Loucy (cell line): ENCODE results near the gene ESR1.

Experiments
- H2AFZ ChIP-seq: fragments of 200-600 bp; sonication (generic); 2 replicates; pipeline ENCODE4 v1.6.0; 2016; ENCODE audit warnings: antibody characterized with exemption, mild to moderate bottlenecking, low read length, moderate library complexity
- H3F3A ChIP-seq: fragments of 200-600 bp; 2 replicates; pipeline ENCODE4 v1.6.0; 2016; ENCODE audit warnings: antibody characterized with exemption, low read depth, mild to moderate bottlenecking
- H3K27me3 ChIP-seq: fragments of 200-600 bp; sonication (generic); 2 replicates; pipeline ENCODE4 v1.6.1; 2014; ENCODE audit warnings: low read length, mild to moderate bottlenecking; ENCODE audit not compliant: insufficient read depth, poor library complexity, severe bottlenecking
- H3K36me3 ChIP-seq: fragments of 200-600 bp; sonication (generic); 2 replicates; pipeline ENCODE4 v1.6.1; 2016; ENCODE audit warnings: low read length; ENCODE audit not compliant: insufficient read depth
- H3K4me1 ChIP-seq: fragments of 200-600 bp; sonication (generic); 2 replicates; pipeline ENCODE4 v1.5.1; 2014; ENCODE audit warnings: low read length, mild to moderate bottlenecking; ENCODE audit not compliant: insufficient read depth, poor library complexity, severe bottlenecking
- H3K4me2 ChIP-seq: fragments of 200-600 bp; sonication (generic); 2 replicates; pipeline ENCODE4 v1.6.0; 2014; ENCODE audit warnings: antibody characterized with exemption, low read length, low read depth, mild to moderate bottlenecking; ENCODE audit not compliant: poor library complexity, severe bottlenecking
- H3K4me3 ChIP-seq: fragments of 200-600 bp; sonication (generic); 2 replicates; pipeline ENCODE4 v1.5.1; 2014; ENCODE audit warnings: low read length, mild to moderate bottlenecking, mixed read lengths; ENCODE audit not compliant: poor library complexity, severe bottlenecking
- H3K79me2 ChIP-seq: fragments of 200-600 bp; sonication (generic); 2 replicates; pipeline ENCODE4 v1.6.1; 2014; ENCODE audit warnings: low read length; ENCODE audit not compliant: insufficient read depth
- H3K9ac ChIP-seq: fragments of 200-600 bp; sonication (generic); 2 replicates; pipeline ENCODE4 v1.6.0; 2014; ENCODE audit warnings: mild to moderate bottlenecking, low read depth, low read length, moderate library complexity; ENCODE audit not compliant: poor library complexity, severe bottlenecking
- H3K9me2 ChIP-seq: fragments of 200-600 bp; sonication (generic); replicated peaks from 2 replicates; pipeline ENCODE4 v1.6.1; 2016; ENCODE audit warnings: low read depth, low read length, mixed read lengths
- H3K9me3 ChIP-seq: fragments of 200-600 bp; sonication (generic); 2 replicates; pipeline ENCODE4 v1.6.1; 2014; ENCODE audit warnings: mild to moderate bottlenecking, antibody characterized with exemption, low read length, low read depth; ENCODE audit not compliant: insufficient read depth
- H4K20me1 ChIP-seq: fragments of 200-600 bp; sonication (generic); 2 replicates; pipeline ENCODE4 v1.6.0; 2014; ENCODE audit warnings: antibody characterized with exemption, low read length, mild to moderate bottlenecking; ENCODE audit not compliant: insufficient read depth, poor library complexity, severe bottlenecking
- EZH2phosphoT487 ChIP-seq: fragments of 200-600 bp; IDR thresholded peaks from 2 replicates; pipeline ENCODE4 v1.6.1; 2018; ENCODE audit warnings: antibody characterized with exemption, mild to moderate bottlenecking, moderate library complexity, borderline replicate concordance
- TF ChIP-seq, protein P1 (sequence below): fragments of 200-600 bp; sonication (generic); conservative IDR thresholded peaks from 2 replicates; pipeline ENCODE4 v1.5.1; 2014; ENCODE audit warnings: mild to moderate bottlenecking, antibody characterized with exemption, low read length

Gene ESR1

DNA sequence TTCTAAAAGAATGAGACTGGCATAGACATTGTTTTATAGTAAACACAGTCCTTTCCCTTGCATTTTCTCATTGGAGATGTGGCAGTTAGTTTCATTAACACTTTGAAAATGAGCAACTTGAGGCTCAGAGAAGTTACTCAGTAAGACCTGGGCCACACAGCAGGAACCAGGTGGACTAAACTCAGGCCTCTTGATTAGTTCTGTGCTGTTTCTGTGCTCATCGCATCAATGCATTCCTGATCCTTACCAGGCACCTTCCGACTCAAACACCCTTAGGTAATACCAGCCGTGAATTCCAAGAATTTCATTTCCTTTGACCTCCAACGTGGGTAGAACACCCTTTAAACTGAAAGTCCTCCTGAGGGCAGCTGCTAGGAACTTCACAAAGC, 362.8 kb downstream of the ESR1 start:
- Histone ChIP-seq H3K4me3 (no peak overlapping the region), H3F3A (no peaks in the 10 kb centered on the region), H3K79me2 (no peaks in the 10 kb centered on the region), H3K9me2 (no peaks in the 10 kb centered on the region), H3K9ac (no peak overlapping the region), H3K36me3 (peaks cover 11% of the 10 kb centered on the region; the same call in 1 of the 2 replicates), H4K20me1 (no peaks in the 10 kb centered on the region), H3K4me1 (no peaks in the 10 kb centered on the region), H3K4me2 (no peak overlapping the region), H2AFZ (no peak overlapping the region), H3K27me3 (no peaks in the 10 kb centered on the region), H3K9me3 (no peaks in the 10 kb centered on the region)
- TF ChIP-seq, protein P1, sequence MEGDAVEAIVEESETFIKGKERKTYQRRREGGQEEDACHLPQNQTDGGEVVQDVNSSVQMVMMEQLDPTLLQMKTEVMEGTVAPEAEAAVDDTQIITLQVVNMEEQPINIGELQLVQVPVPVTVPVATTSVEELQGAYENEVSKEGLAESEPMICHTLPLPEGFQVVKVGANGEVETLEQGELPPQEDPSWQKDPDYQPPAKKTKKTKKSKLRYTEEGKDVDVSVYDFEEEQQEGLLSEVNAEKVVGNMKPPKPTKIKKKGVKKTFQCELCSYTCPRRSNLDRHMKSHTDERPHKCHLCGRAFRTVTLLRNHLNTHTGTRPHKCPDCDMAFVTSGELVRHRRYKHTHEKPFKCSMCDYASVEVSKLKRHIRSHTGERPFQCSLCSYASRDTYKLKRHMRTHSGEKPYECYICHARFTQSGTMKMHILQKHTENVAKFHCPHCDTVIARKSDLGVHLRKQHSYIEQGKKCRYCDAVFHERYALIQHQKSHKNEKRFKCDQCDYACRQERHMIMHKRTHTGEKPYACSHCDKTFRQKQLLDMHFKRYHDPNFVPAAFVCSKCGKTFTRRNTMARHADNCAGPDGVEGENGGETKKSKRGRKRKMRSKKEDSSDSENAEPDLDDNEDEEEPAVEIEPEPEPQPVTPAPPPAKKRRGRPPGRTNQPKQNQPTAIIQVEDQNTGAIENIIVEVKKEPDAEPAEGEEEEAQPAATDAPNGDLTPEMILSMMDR = no peak
- no peak for TF ChIP-seq EZH2phosphoT487

- no peak overlapping the region for H3K9ac ChIP-seq
Measured at GRCh38 chr6:152170702-152171667, 363.5 kb downstream of the ESR1 start.

GRCh38 chr6:152173321-152173720, 365.8 kb downstream of the ESR1 start:
- Histone ChIP-seq H3F3A (no peaks in the 10 kb centered on the region), H2AFZ (no peak overlapping the region), H3K9ac (no peak overlapping the region), H3K4me1 (no peaks in the 10 kb centered on the region), H3K4me2 (no peak overlapping the region), H3K9me3 (no peaks in the 10 kb centered on the region), H3K9me2 (no peaks in the 10 kb centered on the region), H3K79me2 (no peaks in the 10 kb centered on the region), H3K27me3 (no peaks in the 10 kb centered on the region), H4K20me1 (no peaks in the 10 kb centered on the region), H3K4me3 (no peak overlapping the region), H3K36me3 (peaks cover 8% of the 10 kb centered on the region; the same call in 1 of the 2 replicates)
- no peak for TF ChIP-seq EZH2phosphoT487
- TF ChIP-seq, protein P1 = no peak

More at GRCh38 chr6:152170702-152171667, 363.5 kb downstream of the ESR1 start:
- H3K9me2 ChIP-seq = no peaks in the 10 kb centered on the region
- H3F3A ChIP-seq = no peaks in the 10 kb centered on the region
- no peak overlapping the region for H3K4me2 ChIP-seq
- H3K27me3 ChIP-seq = no peaks in the 10 kb centered on the region
- peaks cover 11% of the 10 kb centered on the region; the same call in 1 of the 2 replicates for H3K36me3 ChIP-seq
- H4K20me1 ChIP-seq = no peaks in the 10 kb centered on the region
- TF ChIP-seq EZH2phosphoT487 = no peak
- H3K79me2 ChIP-seq = no peaks in the 10 kb centered on the region
- no peak overlapping the region for H2AFZ ChIP-seq
- no peaks in the 10 kb centered on the region for H3K9me3 ChIP-seq
- no peaks in the 10 kb centered on the region for H3K4me1 ChIP-seq
- H3K4me3 ChIP-seq = no peak overlapping the region
